ENCODE results near the gene GALNS. TPM values are rescaled to one million over a fixed set of nuclear protein-coding genes. Genes with fewer than 3 reads are reported as not detected.

The GALNS gene
- total and polyA plus RNA-seq, 2 of the 4 experiments (the other 2 are of a cell fraction), result 7.2 to 32.5 TPM

DNA sequence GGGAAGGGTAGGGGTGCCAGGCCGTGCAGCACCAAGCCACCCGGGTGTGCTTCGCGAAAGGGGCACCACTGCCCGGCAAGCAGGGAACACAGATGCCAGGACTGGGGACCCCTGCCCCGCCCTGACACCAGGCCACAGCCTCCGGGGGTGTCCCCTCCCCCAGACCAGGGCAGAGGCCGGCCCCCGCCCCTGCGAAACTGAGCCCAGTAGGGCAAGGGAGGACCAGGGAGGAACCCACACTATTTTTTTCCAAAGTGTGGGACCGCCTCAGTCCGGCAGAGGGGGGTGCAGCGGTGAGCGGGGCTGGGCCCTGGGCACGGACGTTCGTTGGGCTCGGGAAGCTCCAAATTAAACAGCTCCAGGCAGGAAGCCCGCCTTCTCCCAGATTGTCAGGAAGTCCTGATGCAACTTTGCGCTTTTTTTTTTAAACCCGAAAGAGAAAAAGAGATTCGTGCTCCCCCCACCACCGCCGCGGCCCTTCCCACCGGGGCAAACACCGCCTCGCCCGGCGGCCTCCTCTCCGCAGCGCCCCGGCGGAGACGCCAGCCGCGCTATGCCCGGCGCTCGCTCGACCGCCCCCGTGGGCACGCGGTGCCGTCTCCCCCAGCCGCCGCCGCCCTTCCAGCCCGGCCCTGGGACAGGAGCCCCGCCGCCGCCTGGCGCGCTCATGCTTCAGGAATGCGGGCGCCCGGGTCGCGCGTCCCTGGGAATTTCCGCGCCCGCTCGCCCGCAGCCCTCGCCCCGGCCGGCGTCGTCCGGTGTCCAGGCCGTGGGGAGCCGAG, 72.5 kb downstream of the GALNS start (continued):
- TF ChIP-seq, protein P1, sequence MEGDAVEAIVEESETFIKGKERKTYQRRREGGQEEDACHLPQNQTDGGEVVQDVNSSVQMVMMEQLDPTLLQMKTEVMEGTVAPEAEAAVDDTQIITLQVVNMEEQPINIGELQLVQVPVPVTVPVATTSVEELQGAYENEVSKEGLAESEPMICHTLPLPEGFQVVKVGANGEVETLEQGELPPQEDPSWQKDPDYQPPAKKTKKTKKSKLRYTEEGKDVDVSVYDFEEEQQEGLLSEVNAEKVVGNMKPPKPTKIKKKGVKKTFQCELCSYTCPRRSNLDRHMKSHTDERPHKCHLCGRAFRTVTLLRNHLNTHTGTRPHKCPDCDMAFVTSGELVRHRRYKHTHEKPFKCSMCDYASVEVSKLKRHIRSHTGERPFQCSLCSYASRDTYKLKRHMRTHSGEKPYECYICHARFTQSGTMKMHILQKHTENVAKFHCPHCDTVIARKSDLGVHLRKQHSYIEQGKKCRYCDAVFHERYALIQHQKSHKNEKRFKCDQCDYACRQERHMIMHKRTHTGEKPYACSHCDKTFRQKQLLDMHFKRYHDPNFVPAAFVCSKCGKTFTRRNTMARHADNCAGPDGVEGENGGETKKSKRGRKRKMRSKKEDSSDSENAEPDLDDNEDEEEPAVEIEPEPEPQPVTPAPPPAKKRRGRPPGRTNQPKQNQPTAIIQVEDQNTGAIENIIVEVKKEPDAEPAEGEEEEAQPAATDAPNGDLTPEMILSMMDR (conservative IDR thresholded peaks at IDR 0.05; ENCODE audit: low read depth, low read length), result peak; percentile 57

Data from IMR-90 (cell line).